GM21423 (cell line): ENCODE measurements around the gene PHC3.
A peak's percentile ranks its signal among the peaks of the same experiment; 100 is the strongest.

Source experiments
- ATAC-seq: cut with Tn5 transposase; IDR thresholded peaks from one replicate; pipeline ENCODE4 v1.9.1; 2021; ENCODE audit warnings: mild to moderate bottlenecking, moderate library complexity; ENCODE audit not compliant: unreplicated experiment

Gene PHC3

DNA sequence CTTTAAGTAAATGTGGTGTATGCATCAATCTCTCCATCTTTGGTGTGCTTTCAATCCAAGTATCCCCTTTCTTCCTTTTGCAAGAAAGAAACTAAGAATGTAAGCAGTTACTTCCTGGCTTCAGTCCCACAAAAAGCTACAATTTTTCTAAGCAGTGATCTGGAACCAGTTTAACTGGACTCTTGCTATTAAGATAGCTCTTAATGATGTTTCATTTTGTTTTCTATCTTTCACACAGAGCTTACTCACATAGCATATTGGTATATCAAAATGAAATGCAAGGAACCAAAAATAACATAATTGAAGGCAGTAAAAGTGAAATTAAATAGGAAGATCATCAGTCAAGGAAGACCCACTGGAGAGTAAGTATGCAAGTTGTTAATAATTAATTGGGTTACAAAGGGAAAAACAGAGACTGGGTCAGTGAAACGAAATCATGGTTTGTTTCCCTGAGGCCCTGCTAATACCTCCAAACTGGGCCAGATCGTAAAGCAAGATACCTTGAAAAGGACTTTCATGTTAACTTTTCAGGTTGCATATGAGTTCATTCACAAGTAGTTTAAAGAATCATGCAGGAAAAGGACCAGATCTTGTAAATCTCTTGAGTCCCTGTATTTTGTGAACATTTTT lies 101.9 kb downstream of the PHC3 start:
- no peak for ATAC-seq

DNA sequence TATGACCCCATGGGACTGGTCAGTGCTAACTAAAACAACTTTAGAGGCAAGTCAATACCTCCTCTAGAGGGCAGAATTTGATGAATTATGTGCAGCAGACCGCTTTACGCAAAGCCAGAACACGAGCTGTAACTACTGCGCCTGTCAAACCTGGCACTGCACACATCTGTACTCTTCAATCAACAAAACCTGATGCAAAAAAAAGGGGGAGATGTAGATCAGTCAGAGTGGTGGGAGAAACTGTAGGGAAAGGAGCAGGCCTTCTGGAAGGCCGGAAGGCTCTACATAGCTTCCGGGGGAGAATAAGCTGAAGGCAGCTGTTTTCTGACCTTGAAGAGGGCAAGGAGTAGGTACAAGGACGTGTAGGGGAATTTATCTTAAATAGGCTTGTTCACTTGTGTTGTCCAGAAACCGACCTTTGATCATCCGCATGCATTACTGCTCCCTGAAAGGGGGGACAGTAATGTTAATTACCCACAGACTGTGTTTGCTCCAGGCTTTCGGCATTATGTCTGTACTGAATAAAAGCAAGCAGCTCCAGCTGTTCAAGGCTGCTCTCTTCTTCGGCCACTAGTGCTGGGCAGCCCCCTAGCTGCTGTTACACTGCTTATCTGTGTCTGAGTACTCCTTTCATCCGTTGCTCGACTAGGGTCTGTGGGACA lies 102.8 kb downstream of the PHC3 start:
- no peak for ATAC-seq

GRCh38 chr3:170077361-170077760 lies 104.2 kb downstream of the PHC3 start:
- no peak for ATAC-seq

GRCh38 chr3:170076715-170077238 lies 104.8 kb downstream of the PHC3 start:
- ATAC-seq: no peak

- no peak for ATAC-seq
Observed at GRCh38 chr3:170075441-170076091, 106.0 kb downstream of the PHC3 start.

DNA sequence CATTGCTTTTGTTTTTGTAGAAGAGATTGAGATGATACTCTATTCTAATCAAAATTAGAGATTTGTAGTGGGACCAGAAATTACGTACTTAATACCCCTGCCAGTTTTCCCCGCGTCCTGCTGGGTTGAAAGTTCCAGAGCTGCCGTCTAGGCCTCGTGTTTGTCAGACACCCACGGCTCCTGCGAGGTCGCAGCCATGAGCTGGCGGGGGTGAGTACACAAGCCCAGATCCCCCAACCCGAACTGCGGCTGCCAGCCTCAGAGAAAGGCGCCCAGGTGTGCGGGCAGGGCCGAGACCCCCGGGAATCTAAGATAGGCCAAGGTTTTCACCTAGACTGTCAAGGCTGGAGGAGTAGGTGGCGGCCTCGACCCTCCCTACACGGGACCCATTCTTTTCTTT lies 117.4 kb downstream of the PHC3 start:
- no peak for ATAC-seq

- no peak for ATAC-seq
Observed at GRCh38 chr3:170063691-170064090, 117.8 kb downstream of the PHC3 start.

DNA sequence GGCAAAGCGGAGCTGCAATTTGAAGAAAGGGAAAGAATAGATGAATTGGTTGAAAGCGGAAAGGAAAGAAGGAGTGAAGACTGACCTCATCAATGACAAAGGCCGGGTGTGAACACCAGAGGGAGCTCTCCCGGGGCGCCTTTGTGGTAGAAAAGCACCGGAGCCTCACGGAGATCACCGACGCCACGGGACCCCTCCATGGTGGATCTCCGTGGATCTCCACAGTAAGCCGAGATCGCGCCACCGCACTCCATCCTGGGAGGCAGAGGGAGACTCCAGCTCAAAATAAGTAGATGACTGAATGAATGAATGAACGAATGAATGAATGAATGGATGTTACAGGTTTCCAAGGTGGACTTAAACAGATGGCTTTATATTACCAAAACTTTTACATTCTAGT lies 118.8 kb downstream of the PHC3 start:
- ATAC-seq: no peak

DNA sequence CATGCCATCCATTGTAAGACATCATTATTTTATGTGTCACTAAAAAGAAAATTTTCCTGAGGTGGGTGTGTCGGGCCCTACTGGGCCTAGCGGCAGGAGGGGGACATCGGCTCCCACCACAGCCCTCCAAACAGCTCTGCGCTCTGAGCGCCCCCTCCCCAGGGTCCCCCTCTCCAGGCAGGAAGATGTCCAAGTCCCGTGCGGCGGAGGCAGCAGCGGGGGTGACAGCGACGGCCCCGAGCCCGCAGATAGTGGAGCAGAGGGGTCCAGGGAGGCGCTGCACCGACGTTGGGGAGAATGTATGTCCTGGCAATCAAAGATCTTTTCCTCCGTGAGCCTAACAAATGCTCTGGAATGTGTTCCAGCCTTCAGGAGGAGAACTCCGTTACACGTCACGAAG lies 119.5 kb downstream of the PHC3 start:
- no peak for ATAC-seq

DNA sequence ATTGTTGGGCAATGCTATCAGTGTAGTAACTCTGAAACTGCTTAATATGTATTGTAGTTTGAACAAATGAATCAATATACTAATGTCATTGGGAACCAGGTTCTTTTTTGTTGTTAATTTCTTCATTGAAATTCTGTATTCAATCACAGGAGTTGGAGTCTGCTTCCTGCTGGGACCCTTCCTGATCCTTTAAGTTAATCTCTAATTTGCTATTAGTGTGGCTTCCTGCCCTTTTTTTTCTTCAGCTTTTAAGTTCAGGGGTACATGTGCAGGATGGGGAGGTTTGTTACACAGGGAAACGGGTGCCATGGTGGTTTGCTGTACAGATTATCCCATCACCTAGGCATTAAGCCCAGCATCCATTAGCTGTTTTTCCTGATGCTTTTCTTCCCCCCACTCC lies 122.1 kb downstream of the PHC3 start:
- ATAC-seq: no peak

- ATAC-seq: no peak
Observed at GRCh38 chr3:170058127-170058526, 123.4 kb downstream of the PHC3 start.

DNA sequence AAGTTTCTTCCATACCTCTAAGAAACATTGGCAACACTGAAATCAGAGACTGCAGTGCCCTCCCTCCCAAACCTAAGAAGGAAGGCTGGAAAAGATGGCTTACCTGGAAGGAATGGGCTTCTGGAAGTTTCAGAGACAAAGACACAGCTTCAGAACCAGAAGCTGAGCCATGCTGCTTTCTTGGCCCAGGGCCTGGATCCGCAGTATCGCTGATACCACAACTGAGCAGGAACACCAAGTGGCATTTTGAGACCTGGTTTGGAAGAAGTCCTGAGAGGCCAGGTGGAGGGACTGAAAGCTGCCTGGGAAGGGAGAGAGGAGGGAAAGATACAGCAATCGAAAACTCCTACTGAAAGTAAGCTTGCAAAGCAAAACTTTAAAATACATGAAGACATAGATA lies 124.0 kb downstream of the PHC3 start:
- ATAC-seq: no peak

DNA sequence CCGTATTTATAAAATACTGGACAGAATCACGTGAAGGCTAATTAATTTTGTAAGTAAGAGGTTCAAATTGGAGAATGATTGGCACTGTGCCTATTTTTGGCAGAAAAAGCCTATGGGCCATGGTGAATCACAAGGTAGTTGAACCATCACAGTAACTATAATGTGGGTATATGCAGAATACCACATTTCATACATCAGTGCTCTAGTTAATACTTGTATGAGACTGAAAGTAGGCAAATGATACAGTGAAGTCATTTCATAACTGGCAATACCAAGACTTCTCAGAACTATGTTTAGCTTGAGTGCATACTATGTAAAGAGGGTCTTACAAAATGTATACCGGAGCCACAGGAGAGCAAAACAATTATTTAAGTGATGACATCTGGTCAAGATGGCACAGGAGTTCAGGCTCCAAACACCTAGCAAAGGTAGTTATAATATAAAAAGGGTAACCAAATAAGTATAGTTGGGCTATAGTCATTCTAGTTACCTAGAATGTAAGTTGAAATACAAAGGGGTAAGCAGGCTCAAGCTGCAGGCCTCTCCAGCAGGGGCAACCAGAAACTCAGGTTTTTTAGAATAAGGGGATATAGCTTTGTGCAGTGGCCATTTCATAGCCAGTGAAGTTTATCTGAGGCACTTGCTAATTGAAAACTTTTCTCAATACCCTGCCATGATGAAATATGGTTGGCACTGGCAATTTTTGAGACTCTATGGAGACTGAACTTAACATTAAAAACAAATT lies 124.7 kb downstream of the PHC3 start:
- ATAC-seq: peak; percentile 95

GRCh38 chr3:170055209-170055608 lies 126.3 kb downstream of the PHC3 start:
- ATAC-seq: peak; percentile 50

DNA sequence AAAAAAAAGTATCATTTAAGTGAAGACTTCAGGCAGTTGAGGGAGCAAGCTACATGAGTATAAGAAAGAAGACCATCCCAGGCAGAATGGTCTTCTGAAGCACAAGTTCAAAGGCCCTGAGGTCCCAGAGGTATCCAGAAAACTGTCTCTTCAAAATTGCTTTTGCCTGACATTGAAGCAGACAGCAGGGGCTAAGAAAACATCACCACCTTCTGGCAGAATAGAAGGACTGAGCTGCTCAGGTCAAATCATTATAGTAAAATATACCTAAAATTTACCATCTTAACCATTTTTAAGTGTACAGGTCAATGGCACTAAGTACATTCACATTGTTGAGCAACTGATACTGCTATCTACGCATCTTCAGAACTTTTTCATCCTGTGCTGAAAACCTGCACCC lies 127.3 kb downstream of the PHC3 start:
- no peak for ATAC-seq

DNA sequence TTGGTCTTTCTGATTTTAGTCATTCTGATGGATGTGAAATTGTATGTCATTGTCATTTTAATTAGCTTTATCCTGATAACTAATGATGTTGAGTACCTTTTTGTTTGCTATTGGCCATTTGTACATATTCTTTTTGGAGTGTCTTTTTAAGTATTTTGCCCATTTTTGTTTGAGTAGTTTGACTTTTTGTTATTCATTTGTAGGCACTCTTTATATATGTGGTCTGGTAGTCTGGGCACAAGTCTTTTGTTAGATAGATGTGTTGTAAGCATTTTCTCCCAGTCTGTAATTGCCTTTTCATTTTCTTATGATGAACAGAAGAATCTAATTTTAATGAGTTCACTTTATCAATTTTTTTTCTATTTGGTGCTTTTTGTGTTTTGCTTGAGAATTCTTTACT lies 129.1 kb downstream of the PHC3 start:
- no peak for ATAC-seq

GRCh38 chr3:170050753-170051152 lies 130.8 kb downstream of the PHC3 start:
- ATAC-seq: no peak

DNA sequence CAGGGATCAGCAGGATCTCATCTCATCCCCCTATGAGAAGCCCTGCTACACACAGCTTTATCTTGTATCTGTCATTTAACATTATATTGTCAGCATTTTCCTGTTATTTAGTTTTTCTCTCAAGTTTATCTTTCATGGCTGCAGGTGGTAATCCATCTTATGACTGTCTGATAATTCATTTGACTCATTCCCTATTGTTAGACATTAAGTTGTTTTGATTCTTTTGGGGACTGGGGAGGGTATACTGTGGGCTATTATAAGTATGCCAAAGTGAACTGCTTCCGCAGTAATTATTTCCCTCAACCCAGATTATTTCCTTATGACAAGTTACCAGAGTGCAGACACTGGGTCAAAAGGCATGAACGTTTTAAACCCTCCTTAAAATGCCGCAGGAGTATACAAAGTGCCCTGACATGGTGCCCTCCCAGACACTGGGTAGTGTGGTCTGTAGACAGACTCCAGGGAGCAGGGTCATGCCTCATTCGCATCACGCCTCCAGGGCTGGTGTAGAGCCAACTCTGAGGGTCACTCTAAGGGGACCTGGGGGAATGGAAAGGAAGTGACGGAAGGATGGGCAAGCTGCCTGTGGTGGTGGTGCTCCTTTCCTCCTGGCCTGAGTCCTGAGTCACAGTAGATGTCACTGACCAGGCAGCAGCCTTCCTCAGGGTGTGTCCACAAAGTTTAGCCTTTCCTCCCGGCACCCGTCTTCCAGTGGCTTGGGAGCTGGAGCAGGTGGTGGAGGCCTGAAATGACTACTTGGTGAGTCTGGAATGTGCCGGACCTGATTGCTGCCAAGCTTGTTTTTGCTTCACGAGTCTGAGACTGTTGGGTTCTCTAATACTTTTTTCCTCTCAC lies 132.2 kb downstream of the PHC3 start:
- no peak for ATAC-seq

DNA sequence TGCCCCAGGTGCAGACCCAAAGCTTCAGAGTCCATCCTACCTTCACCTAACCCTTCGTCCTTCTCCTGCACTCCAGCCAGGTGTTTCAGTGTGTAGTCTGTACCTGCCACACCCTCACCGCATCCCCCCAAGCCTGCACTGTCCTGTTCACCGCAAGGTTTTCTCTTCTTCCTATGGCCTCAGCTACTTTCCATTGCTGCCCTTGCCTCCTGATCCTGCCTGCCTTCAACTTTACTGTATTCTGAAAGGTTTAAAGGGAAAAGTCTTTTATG lies 134.5 kb downstream of the PHC3 start:
- no peak for ATAC-seq

DNA sequence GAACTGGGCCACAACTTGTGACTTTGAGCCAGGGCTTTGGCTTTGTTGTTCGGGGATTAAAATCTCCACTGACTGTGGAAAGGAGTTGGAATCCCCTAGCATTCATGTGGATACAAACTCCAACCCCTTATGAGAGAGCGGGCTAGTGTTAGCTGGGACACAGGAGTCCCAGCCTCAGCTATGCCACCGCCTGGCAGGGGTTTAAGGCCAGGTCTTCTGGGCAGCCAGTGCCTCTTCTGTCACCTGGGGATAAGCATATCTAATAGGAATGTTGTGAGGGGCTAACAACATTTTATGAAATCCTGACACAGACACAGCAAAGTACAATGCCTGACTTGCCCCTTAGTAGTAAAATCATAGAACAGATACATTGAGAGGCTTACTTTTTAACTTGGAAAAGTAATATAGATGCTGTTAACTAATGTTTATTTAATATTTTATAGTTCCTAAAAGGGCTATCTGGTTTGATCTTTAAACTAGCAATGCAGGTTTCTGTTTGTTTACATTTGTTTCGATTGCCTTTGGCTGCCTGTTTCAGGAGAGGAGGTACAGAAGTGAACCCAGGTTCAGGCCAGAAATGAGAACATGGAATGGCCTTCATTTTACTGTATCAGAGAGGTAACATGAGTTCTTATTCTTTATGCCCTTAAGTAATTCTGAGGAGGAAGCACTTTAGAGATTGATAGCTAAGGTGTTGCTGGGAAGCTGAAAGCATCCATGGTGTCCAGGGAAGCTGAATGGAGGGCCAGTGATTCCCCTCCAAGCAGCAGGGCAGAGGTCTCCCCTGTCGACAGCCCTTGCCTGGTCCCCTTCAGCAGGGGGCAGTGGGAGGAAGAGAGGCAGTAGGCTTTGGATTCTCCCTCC lies 135.0 kb downstream of the PHC3 start:
- ATAC-seq: no peak
